ENCODE results near the gene GADL1.

- TF ChIP-seq CTCF (IDR thresholded peaks at IDR 0.05) (no peak), POLR2A (IDR thresholded peaks at IDR 0.05) (no peak), EP300 (IDR thresholded peaks at IDR 0.05) (no peak)
Observed at GRCh38 chr3:30873671-30874070, 20.8 kb downstream of the GADL1 start.
